ENCODE results near the gene RNU5B-1.
A peak's percentile ranks its signal among the peaks of the same experiment; 100 is the strongest.
"Not testable (repeated sequence)": the region's sequence is repeated elsewhere in the genome, so short reads cannot be mapped to it uniquely, and the experiment has no call there.

The RNU5B-1 gene

GRCh38 chr15:65304381-65305149, at the start of gene RNU5B-1:
Gene RNU5B-1, plus strand, starts transcription at chr15:65304677.
- peak; percentile 98 for FAIRE-seq

- FAIRE-seq: no peak
These were observed 49.7 kb upstream of the RNU5B-1 start for GRCh38 chr15:65254758-65255157.

- no peak for FAIRE-seq
These were observed 48.9 kb upstream of the RNU5B-1 start for GRCh38 chr15:65255486-65256140.

- FAIRE-seq: peak; percentile 43
These were observed 45.9 kb upstream of the RNU5B-1 start for GRCh38 chr15:65258375-65259262.

GRCh38 chr15:65259367-65259797, 45.1 kb upstream of the RNU5B-1 start:
- no peak for FAIRE-seq

- FAIRE-seq: no peak
These were observed 43.5 kb upstream of the RNU5B-1 start for GRCh38 chr15:65260968-65261367.

GRCh38 chr15:65263313-65263712, 41.2 kb upstream of the RNU5B-1 start:
- FAIRE-seq: no peak

GRCh38 chr15:65264863-65265430, 39.5 kb upstream of the RNU5B-1 start:
- FAIRE-seq: no peak

GRCh38 chr15:65266469-65266868, 38.0 kb upstream of the RNU5B-1 start:
- no peak for FAIRE-seq

GRCh38 chr15:65268411-65268810, 36.1 kb upstream of the RNU5B-1 start:
- no peak for FAIRE-seq

- not testable (repeated sequence) for FAIRE-seq
These were observed 33.5 kb upstream of the RNU5B-1 start for GRCh38 chr15:65270811-65271545.

GRCh38 chr15:65275104-65275727, 29.3 kb upstream of the RNU5B-1 start:
- no peak for FAIRE-seq

- FAIRE-seq: no peak
These were observed 28.8 kb upstream of the RNU5B-1 start for GRCh38 chr15:65275728-65276126.

- FAIRE-seq: no peak
These were observed 27.5 kb upstream of the RNU5B-1 start for GRCh38 chr15:65277015-65277414.

GRCh38 chr15:65278480-65278879, 26.0 kb upstream of the RNU5B-1 start:
- FAIRE-seq: no peak

- FAIRE-seq: no peak
These were observed 19.0 kb upstream of the RNU5B-1 start for GRCh38 chr15:65285291-65286068.

- FAIRE-seq: no peak
These were observed 18.3 kb upstream of the RNU5B-1 start for GRCh38 chr15:65286069-65286703.

GRCh38 chr15:65286704-65287519, 17.6 kb upstream of the RNU5B-1 start, which contains the start of gene PARP16:
Gene PARP16, minus strand, starts transcription at chr15:65286883. Its CDS starts 457 bp downstream, at chr15:65286426.
- FAIRE-seq: no peak

GRCh38 chr15:65287520-65287855, 17.0 kb upstream of the RNU5B-1 start:
- FAIRE-seq: no peak
